Psoas muscle (tissue), 8 donors: ENCODE data around the gene RANBP17. TPM values are rescaled to one million over a fixed set of nuclear protein-coding genes. Genes with fewer than 3 reads are reported as not detected.

ENCODE experiments used
- ATAC-seq, 4 donors: fragments of 200-7000 bp; cut with Tn5 transposase; one replicate each; pipeline ENCODE4 v1.9.1; 2020; ENCODE audit warnings: moderate library complexity in 3 of 4, mild to moderate bottlenecking in 2 of 4
- DNase-seq, 2 donors: peaks; one replicate each; pipeline ENCODE4 v3.0.0-alpha.2; 2020
- H3K27ac ChIP-seq: fragments of 200-600 bp; one replicate; pipeline ENCODE4 v1.8.0; 2022
- H3K27me3 ChIP-seq, 3 donors: fragments of 200-600 bp in 1 of 3; one replicate each; pipeline versions ENCODE4 v1.6.1 to v1.8.0; 2013 to 2022; ENCODE audit warnings: low read length in 2 of 3, mild to moderate bottlenecking in 2 of 3, moderate library complexity in 1 of 3; ENCODE audit not compliant: insufficient read depth in 3 of 3
- H3K36me3 ChIP-seq, 2 donors: fragments of 200-600 bp in 1 of 2; one replicate each; pipeline versions ENCODE4 v1.6.1 to v1.8.0; 2013 to 2022; ENCODE audit warnings: low read depth in 1 of 2, mild to moderate bottlenecking in 1 of 2, moderate library complexity in 1 of 2; ENCODE audit not compliant: insufficient read depth in 1 of 2
- H3K4me1 ChIP-seq: fragments of 200-600 bp; one replicate; pipeline ENCODE4 v1.8.0; 2022
- H3K4me3 ChIP-seq: fragments of 200-600 bp; one replicate; pipeline ENCODE4 v1.8.0; 2022; ENCODE audit warnings: mild to moderate bottlenecking
- H3K9me3 ChIP-seq: fragments of 200-600 bp; one replicate; pipeline ENCODE4 v1.8.0; 2022
- CTCF ChIP-seq: fragments of 200-600 bp; IDR thresholded peaks from one replicate; pipeline ENCODE4 v1.8.0; 2022; ENCODE audit warnings: antibody characterized with exemption
- WGBS, 3 donors: extraction: QIAGEN DNeasy Blood & Tissue Kit; methylation state at CpG; one replicate each; pipeline versions ENCODE4 v1.1.6 to v1.1.7; 2013; 5-methylcytosine and 5-hydroxymethylcytosine counted together
- intact Hi-C, 2 donors: fragments of 100-400 bp; cut with DNase I; formaldehyde crosslinking; loops; one replicate each; pipeline versions ENCODE4 v1.11.0 to v1.14.2; 2022
- polyA plus RNA-seq, 3 donors: library from polyadenylated mRNA; stranded (reverse); fragments of 200-250 nt; gene quantifications; one replicate each; pipeline ENCODE4 v1.2.3, GENCODE V29; 2013
- total RNA-seq, 4 donors: library from RNA; stranded (reverse); fragmentation: NEBNext Ultra II Directional in 2 of 4; extraction: Animal tissue kit (Norgen Biotek cat#: 25700) in 2 of 4; gene quantifications; one replicate each; pipeline versions ENCODE4 v1.2.1 to v1.2.4, GENCODE V29; 2021 to 2023
- donor health status: healthy with polysubstance abuse.
- donor health status: DM: no; HTN: no; CAD: no; lungs with moderate emphysema.
- donor health status: Bipolar disorder and iron deficiency.
- donor health status: healthy.
- donor health status: DM: yes; HTN: yes; CAD: no.
- donor health status: DM: no; HTN: no; CAD: no.
- donor health status: DM: no; HTN: no; CAD: no.
- donor health status: DM: yes; HTN: yes; CAD: no.

The RANBP17 gene
- total and polyA plus RNA-seq, 7 donors: 0.03 to 3.2 (median 1.0) TPM

GRCh38 chr5:171258737-171259415 lies 397.1 kb downstream of the RANBP17 start:
- no peak overlapping the region for H3K4me3 ChIP-seq
- no peak for TF ChIP-seq CTCF
- ATAC-seq: no peak
- H3K9me3 ChIP-seq: no peaks in the 10 kb centered on the region
- H3K36me3 ChIP-seq: no peaks in the 10 kb centered on the region
- DNase-seq: no peak
- intact Hi-C loops: no loop called here
- WGBS, 3 donors: 68 to 83% (median 79%) methylated on average over 1 of the region's 1 CpG
- no peaks in the 10 kb centered on the region for H3K4me1 ChIP-seq
- H3K27ac ChIP-seq: no peak overlapping the region
- H3K27me3 ChIP-seq: no peaks in the 10 kb centered on the region

GRCh38 chr5:171261361-171261760 lies 399.5 kb downstream of the RANBP17 start:
- no peaks in the 10 kb centered on the region for H3K4me1 ChIP-seq
- intact Hi-C loops: no loop called here
- no peak for DNase-seq
- H3K36me3 ChIP-seq: no peaks in the 10 kb centered on the region
- no peak for ATAC-seq
- H3K27me3 ChIP-seq: no peaks in the 10 kb centered on the region
- H3K4me3 ChIP-seq: no peak overlapping the region
- TF ChIP-seq CTCF: no peak
- H3K27ac ChIP-seq: no peak overlapping the region
- no peaks in the 10 kb centered on the region for H3K9me3 ChIP-seq
- 56 to 87% (median 69%) methylated on average over 1 of the region's 1 CpG for WGBS, 3 donors

GRCh38 chr5:171261904-171262303 lies 400.1 kb downstream of the RANBP17 start:
- no peak for ATAC-seq
- intact Hi-C loops: no loop called here
- no peak for DNase-seq
- H3K9me3 ChIP-seq: no peaks in the 10 kb centered on the region
- no peaks in the 10 kb centered on the region for H3K36me3 ChIP-seq
- no peak overlapping the region for H3K27ac ChIP-seq
- TF ChIP-seq CTCF: no peak
- no peaks in the 10 kb centered on the region for H3K4me1 ChIP-seq
- H3K4me3 ChIP-seq: no peak overlapping the region
- 92 to 94% (median 93%) methylated on average over 4 of the region's 4 CpGs for WGBS, 3 donors
- H3K27me3 ChIP-seq: no peaks in the 10 kb centered on the region

GRCh38 chr5:171263181-171263580 lies 401.4 kb downstream of the RANBP17 start:
- Histone ChIP-seq H3K4me1 (no peaks in the 10 kb centered on the region), H3K27ac (no peak overlapping the region), H3K4me3 (no peak overlapping the region), H3K9me3 (no peaks in the 10 kb centered on the region), H3K27me3 (no peaks in the 10 kb centered on the region), H3K36me3 (no peaks in the 10 kb centered on the region)
- intact Hi-C loops: no loop called here
- no peak for TF ChIP-seq CTCF
- DNase-seq: no peak
- no peak for ATAC-seq

GRCh38 chr5:171264843-171265242 lies 403.0 kb downstream of the RANBP17 start:
- H3K27me3 ChIP-seq: no peaks in the 10 kb centered on the region
- 82 to 94% (median 91%) methylated on average over 2 of the region's 2 CpGs for WGBS, 3 donors
- no peak overlapping the region for H3K27ac ChIP-seq

More at GRCh38 chr5:171264843-171265242, 403.0 kb downstream of the RANBP17 start:
- Histone ChIP-seq H3K9me3 (no peaks in the 10 kb centered on the region), H3K4me1 (no peaks in the 10 kb centered on the region), H3K4me3 (no peak overlapping the region), H3K36me3 (no peaks in the 10 kb centered on the region)
- TF ChIP-seq CTCF: no peak
- intact Hi-C loops: no loop called here
- no peak for DNase-seq
- ATAC-seq: no peak
